A549 (cell line): Measurements from ENCODE around the gene TMPRSS6.

ENCODE experiments used
- CEBPB ChIP-seq, 2 experiments: fragments of >200 bp in 1 of 2; sonication (Bioruptor Twin) in 1 of 2; formaldehyde crosslinking in 1 of 2; IDR thresholded peaks; 2 replicates each; pipeline ENCODE4 v1.6.1; 2012 to 2016
- CTCF ChIP-seq: fragments of >200 bp; sonication (Bioruptor Twin); formaldehyde crosslinking; IDR thresholded peaks from 3 replicates; pipeline ENCODE4 v1.5.1; 2016
- HDAC2 ChIP-seq: fragments of 200-600 bp; sonication (generic); IDR thresholded peaks from 2 replicates; pipeline ENCODE4 v1.6.1; 2016
- JUNB ChIP-seq: fragments of >200 bp; sonication (Bioruptor Twin); formaldehyde crosslinking; IDR thresholded peaks from 2 replicates; pipeline ENCODE4 v1.6.1; 2016
- KDM1A ChIP-seq: fragments of 200-600 bp; sonication (generic); IDR thresholded peaks from 2 replicates; pipeline ENCODE4 v1.6.1; 2016; ENCODE audit warnings: low read depth, mild to moderate bottlenecking
- POLR2A ChIP-seq: IDR thresholded peaks from 2 replicates; pipeline ENCODE4 v1.6.1; 2012; ENCODE audit warnings: mild to moderate bottlenecking, low read length
- POLR2AphosphoS2 ChIP-seq: conservative IDR thresholded peaks from 2 replicates; pipeline ENCODE4 v1.6.1; 2012; ENCODE audit warnings: low read length, improper control_type of control experiment, inconsistent platforms
- TF ChIP-seq, protein P1 (sequence below): IDR thresholded peaks from 2 replicates; pipeline ENCODE4 v1.6.1; 2012

DNA sequence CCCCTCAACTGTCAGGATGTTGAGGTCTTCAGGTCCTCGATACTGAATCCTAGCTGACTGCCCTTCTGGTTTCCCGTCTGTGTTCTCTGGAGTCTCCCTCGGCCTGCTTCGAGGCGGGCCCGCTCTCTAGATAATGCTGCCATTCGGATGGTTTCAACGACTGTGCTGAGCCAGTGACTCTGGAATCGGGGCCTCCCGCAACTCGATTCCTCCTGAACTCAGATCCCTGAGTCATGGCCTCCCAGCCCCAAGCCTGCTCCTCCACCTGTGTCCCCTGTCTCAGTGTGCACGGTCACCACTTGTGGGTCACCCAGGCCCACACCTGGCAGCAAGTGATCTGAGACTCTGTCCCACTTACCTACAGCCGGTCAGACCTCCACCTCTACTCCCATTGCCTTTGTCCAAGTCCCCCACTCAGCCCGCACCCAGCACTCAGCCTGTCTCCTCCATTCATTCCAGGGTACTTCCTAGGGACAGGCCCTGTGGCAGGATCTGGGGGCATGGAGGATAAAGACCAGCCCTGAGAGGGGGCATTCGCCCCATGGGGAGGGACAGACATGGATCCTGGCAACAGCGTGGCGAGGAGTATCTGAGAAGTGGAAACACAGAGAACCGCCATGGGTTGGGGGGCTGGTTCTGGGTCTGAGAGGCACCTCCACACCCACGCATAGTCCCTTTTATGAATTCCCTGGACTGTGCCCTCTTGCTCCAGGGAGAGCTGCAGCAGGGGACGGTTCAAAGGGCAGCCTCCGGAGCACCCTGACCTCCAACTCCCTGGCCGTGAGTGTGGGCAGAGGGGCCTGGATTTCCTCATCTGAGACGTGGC, 75.7 kb downstream of the TMPRSS6 start:
- TF ChIP-seq POLR2A (no peak), CTCF (no peak), KDM1A (no peak), HDAC2 (no peak), POLR2AphosphoS2 (no peak), JUNB (no peak), CEBPB (IDR thresholded peaks at IDR 0.05) (no peak)
- TF ChIP-seq, protein P1, sequence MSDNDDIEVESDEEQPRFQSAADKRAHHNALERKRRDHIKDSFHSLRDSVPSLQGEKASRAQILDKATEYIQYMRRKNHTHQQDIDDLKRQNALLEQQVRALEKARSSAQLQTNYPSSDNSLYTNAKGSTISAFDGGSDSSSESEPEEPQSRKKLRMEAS: no peak
